ENCODE measurements around the gene GRHL1.

Gene GRHL1

GRCh38 chr2:9952286-9952737 lies 819 bp downstream of the GRHL1 start:
- in situ Hi-C loops (cut with MboI; ENCODE audit: low sequenced_read_pairs, unreplicated experiment), result no loop called here
- no peak for DNase-seq (ENCODE audit: low spot score)
- TF ChIP-seq, protein P1, sequence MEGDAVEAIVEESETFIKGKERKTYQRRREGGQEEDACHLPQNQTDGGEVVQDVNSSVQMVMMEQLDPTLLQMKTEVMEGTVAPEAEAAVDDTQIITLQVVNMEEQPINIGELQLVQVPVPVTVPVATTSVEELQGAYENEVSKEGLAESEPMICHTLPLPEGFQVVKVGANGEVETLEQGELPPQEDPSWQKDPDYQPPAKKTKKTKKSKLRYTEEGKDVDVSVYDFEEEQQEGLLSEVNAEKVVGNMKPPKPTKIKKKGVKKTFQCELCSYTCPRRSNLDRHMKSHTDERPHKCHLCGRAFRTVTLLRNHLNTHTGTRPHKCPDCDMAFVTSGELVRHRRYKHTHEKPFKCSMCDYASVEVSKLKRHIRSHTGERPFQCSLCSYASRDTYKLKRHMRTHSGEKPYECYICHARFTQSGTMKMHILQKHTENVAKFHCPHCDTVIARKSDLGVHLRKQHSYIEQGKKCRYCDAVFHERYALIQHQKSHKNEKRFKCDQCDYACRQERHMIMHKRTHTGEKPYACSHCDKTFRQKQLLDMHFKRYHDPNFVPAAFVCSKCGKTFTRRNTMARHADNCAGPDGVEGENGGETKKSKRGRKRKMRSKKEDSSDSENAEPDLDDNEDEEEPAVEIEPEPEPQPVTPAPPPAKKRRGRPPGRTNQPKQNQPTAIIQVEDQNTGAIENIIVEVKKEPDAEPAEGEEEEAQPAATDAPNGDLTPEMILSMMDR (IDR thresholded peaks at IDR 0.05; ENCODE audit: borderline replicate concordance, control extremely low read depth, extremely low read depth, insufficient read depth, missing control alignments), result no peak

GRCh38 chr2:9952856-9953503 lies 1.5 kb downstream of the GRHL1 start:
- no peak for DNase-seq (ENCODE audit: low spot score)
- TF ChIP-seq, protein P1 (IDR thresholded peaks at IDR 0.05; ENCODE audit: borderline replicate concordance, control extremely low read depth, extremely low read depth, insufficient read depth, missing control alignments), result no peak
- in situ Hi-C loops (cut with MboI; ENCODE audit: low sequenced_read_pairs, unreplicated experiment), result no loop called here

- in situ Hi-C loops (cut with MboI; ENCODE audit: low sequenced_read_pairs, unreplicated experiment), result no loop called here
- no peak for DNase-seq (ENCODE audit: low spot score)
- TF ChIP-seq, protein P1 (IDR thresholded peaks at IDR 0.05; ENCODE audit: borderline replicate concordance, control extremely low read depth, extremely low read depth, insufficient read depth, missing control alignments), result no peak
Observed at GRCh38 chr2:9954136-9954535, 2.6 kb downstream of the GRHL1 start.

DNA sequence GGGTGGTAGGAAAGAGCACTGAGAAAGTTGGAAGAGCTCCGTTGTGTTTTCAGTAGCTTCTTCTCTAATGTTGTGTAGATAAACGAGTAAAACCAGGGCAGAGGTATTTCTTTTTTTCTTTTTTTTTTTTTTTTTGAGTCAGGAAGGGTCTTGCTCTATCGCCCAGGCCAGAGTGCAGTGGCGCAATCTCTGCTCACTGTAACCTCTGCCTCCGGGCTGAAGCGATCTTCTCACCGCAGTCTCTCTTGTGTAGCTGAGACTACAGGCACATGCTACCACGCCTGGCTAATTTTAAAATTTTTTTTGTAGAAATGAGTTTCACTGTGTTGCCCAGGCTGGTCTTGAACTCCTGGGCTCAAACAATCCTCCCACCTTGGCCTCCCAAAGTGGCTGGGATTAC lies 6.6 kb downstream of the GRHL1 start:
- in situ Hi-C loops (cut with MboI; ENCODE audit: low sequenced_read_pairs, unreplicated experiment), result no loop called here
- DNase-seq (ENCODE audit: low spot score), result no peak
- TF ChIP-seq, protein P1 (IDR thresholded peaks at IDR 0.05; ENCODE audit: borderline replicate concordance, control extremely low read depth, extremely low read depth, insufficient read depth, missing control alignments), result no peak

- in situ Hi-C loops (cut with MboI; ENCODE audit: low sequenced_read_pairs, unreplicated experiment), result no loop called here
- TF ChIP-seq, protein P1 (IDR thresholded peaks at IDR 0.05; ENCODE audit: borderline replicate concordance, control extremely low read depth, extremely low read depth, insufficient read depth, missing control alignments), result no peak
- no peak for DNase-seq (ENCODE audit: low spot score)
Observed at GRCh38 chr2:9959262-9959661, 7.8 kb downstream of the GRHL1 start.

- DNase-seq (ENCODE audit: low spot score), result no peak
- TF ChIP-seq, protein P1 (IDR thresholded peaks at IDR 0.05; ENCODE audit: borderline replicate concordance, control extremely low read depth, extremely low read depth, insufficient read depth, missing control alignments), result no peak
- in situ Hi-C loops (cut with MboI; ENCODE audit: low sequenced_read_pairs, unreplicated experiment), result no loop called here
Observed at GRCh38 chr2:9961013-9961412, 9.5 kb downstream of the GRHL1 start.

Measured in GM13976 (cell line).